Renal cortex interstitium (tissue), 11 donors: ENCODE results near the gene BBOX1. TPM values are rescaled to one million over a fixed set of nuclear protein-coding genes. Genes with fewer than 3 reads are reported as not detected.
"Not testable (repeated sequence)": the region's sequence is repeated elsewhere in the genome, so short reads cannot be mapped to it uniquely, and the experiment has no call there.

Experiments used
- DNase-seq, 11 donors: peaks; one replicate each; pipeline ENCODE4 v3.0.0-alpha.2; 2013; ENCODE audit warnings: low read depth in 9 of 11, low spot score in 4 of 11; ENCODE audit errors: extremely low read depth in 1 of 11
- polyA plus RNA-seq, 3 donors: library from polyadenylated mRNA; unstranded; fragments of 120-200 nt; gene quantifications; one replicate each; pipeline ENCODE4 v1.2.1, GENCODE V29; 2013; ENCODE audit not compliant: insufficient read length in 3 of 3

The BBOX1 gene
- polyA plus RNA-seq, 3 donors: 50.4 to 53.3 (median 52.0) TPM

DNA sequence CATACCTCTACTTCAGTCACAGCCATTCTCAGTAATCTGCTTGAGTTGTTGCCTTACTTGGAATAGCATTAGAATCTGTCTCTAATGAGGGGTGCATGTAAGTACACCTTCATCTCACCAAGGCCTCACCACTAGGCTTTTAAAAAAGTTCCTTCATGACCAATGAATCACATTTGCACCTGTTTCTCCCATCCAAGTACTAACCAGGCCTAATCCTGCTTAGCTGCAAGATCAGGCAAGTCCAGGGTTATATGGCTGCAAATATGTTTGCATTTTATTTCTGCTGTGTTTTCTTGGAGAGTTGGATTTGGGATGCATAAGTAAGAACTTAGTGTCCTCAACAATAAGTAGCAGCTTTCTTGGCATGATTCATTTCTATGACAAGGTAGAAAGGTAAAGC is 66.9 kb downstream of the BBOX1 start:
- DNase-seq: no peak

- DNase-seq: no peak
Measured at GRCh38 chr11:27108809-27109208, 68.2 kb downstream of the BBOX1 start.

- no peak for DNase-seq
Measured at GRCh38 chr11:27111896-27112295, 71.3 kb downstream of the BBOX1 start.

GRCh38 chr11:27112946-27113345 is 72.3 kb downstream of the BBOX1 start:
- DNase-seq: no peak

DNA sequence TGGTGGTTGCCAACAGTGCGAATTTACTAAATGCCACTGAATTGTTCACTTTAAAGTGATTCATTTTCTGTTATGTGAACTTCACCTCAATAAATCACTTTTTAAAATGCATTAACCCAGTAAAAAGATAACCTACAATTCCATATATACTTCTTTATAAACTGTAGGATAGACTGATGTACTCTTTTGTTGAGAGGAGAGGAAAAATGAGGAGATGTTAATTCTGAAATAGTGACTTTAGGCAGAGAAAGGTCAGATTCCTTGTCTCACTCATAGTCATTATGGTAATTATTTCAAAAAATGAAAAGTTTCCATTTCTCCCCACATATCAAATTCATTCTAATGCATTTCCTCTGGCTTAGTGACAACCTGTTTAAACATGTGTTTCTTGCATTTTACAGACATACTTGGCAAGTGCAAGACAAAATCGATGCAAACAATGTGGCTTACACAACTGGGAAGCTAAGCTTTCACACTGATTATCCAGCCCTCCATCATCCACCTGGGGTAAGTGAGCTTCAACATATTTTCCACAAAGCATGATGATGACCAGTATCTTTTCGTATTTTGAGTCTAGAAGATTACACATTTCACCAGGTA is 74.5 kb downstream of the BBOX1 start:
- no peak for DNase-seq

DNA sequence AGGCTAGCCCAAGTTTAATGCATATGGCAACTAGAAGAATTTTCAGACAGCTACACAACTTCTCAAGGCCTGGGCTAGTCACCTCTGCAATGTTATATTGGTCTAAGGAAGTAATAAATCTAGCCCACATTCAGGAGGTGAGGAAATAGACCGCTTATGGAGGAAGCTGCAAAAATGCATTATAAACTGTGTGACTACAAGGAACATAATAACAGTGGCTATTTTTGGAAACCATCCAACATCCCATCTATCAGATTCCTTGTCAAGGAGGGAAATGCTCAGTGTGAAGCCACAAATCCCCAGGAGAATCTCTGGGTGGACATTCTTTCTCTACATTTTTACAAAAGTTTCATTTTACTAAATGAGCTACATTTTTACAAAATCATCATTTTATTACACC is 76.1 kb downstream of the BBOX1 start:
- peak in 7 of 11 donors; percentile 18 to 63 (median 39) for DNase-seq

DNA sequence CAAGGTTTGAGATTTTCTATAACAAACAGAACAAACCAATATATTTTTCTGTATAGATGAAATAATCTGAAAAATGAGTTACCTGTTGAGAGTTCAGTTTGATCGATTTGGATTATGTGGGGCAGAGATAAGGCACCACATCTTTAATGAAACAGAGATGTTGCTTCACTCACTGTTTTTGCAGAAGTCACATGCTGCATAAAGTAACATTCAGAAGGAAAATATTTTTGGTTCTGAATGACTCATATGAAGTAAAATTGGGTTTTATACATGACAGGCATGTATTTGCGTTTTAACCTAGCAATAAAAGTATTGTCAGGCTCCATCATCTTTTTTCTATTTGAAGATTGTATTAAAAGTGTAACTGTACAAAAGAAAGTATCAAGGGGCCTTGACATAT is 77.8 kb downstream of the BBOX1 start:
- DNase-seq: no peak

DNA sequence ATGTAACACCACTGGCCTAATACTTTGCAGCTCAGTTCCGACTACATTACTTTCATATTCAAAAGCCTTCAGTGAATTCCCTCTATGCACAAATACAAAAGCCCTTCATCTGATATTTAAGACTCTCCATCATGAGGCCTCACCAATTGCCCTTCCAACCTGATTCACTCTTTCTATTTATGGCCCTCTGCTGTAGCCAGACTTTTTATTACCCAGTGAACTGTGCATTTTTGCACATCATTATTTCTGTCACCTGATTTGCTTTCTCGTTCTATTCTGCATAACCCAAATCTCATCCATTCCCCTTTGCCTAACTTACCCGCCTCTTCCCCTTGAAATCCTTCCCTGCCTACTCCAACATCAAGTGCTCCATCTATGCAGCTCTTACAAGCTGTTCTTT is 78.3 kb downstream of the BBOX1 start:
- no peak for DNase-seq

DNA sequence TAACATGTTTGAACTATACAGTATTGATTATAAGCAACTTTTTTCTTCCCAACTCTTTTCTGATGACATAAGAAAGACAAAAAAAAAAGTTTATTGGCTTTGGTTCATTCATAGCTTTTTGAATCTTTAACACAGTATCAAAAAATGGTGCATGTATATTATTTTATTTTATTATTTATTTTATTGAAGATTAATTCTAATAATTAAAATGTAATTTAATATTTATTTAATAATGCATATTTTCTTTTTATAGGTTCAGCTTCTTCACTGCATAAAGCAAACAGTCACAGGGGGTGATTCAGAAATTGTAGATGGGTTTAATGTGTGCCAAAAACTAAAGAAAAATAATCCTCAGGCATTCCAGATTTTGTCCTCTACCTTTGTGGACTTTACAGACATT is 78.8 kb downstream of the BBOX1 start:
- DNase-seq: no peak

- no peak for DNase-seq
Measured at GRCh38 chr11:27120211-27120610, 79.6 kb downstream of the BBOX1 start.

- peak; percentile 7 to 51 (median 28) for DNase-seq
Measured at GRCh38 chr11:27122001-27122400, 81.4 kb downstream of the BBOX1 start.

GRCh38 chr11:27124514-27125264 is 84.1 kb downstream of the BBOX1 start:
- no peak for DNase-seq

DNA sequence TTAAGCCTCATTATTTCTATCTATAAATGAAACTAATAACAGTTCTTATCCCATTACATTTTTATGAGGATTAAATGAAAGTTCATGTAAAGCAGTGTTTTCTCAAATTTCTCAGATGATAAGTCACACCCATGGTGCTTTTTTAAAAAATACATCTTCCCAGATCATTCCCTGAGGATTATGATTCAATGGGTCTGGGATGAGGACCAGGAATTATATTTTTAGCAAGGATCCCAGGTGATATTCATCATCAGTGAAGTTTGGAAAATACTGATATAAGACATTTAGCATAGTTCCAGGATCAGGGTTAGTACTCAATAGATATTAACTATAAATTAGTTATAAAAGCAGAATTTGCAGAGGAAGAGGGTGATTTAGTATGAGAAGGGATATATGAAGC is 89.1 kb downstream of the BBOX1 start:
- no peak for DNase-seq

- DNase-seq: no peak
Measured at GRCh38 chr11:27130806-27131205, 90.2 kb downstream of the BBOX1 start.

- not testable (repeated sequence) for DNase-seq
Measured at GRCh38 chr11:27135924-27136329, 95.3 kb downstream of the BBOX1 start.

DNA sequence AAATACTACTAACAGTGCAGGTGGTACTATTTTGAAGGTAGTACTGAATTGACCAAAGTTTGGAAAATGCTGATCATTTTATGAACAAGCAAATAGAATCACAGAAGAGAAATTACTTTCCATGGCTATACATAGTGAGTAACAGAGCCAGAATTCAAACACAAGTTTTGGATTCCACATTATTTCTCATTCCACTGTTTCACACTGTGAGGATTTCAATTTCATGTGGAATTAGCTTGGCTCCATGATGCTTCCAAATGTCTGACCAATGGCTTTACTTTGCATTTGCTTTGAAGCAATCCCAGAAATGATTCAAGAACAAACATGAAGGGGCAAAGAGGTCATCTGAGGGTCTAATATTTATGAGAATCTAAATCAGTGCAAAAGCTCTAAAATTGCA is 98.1 kb downstream of the BBOX1 start:
- DNase-seq: no peak

DNA sequence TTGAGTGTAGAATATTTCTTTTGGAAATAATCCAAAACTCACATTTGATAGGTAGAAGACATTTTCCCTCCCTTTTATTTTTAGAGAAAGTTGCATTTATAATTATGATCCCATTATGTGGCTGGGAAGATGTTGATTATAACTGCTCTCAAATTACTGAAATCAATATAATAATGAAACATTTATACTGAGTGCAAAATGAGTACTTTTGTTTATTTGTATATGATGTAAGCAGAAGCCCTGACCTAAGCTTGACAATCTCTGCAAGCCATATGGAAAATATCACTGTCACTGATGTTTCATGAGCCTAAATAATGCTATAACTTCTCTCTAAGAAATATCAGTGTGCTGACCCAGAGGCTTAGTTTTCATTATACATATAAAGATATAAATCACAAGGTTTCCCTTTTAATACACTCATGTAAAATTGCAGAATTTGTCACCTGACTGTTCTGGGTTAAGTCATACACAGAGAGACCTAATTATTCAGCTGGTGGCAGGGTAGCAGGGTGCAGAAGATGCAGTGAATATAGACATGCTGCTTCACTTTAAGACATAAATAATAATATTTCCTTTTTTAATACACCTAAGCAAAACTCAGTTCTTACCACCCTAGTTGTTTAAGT is 99.2 kb downstream of the BBOX1 start:
- peak in 9 of 11 donors; percentile 7 to 52 (median 34) for DNase-seq

DNA sequence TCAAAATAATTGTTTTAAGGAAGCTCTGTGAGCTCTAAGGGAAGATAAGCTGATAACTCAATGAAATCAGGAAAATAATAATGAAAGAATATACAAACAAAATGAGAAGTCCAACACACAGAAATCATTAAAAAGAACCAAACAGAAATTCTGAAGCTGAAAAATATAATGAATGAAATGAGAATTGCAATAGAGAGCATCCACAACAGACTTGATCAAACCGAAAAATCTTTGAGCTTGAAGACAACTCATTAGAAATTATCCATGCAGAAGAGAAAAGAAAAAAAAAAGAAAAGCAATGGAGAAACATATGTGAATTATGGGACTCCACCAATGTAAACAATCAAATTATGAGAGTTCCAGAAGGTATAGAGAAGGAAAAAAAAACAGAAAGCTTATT is 101.0 kb downstream of the BBOX1 start:
- DNase-seq: no peak

- DNase-seq: no peak
Measured at GRCh38 chr11:27147916-27148315, 107.3 kb downstream of the BBOX1 start.

GRCh38 chr11:27148506-27148905 is 107.9 kb downstream of the BBOX1 start:
- no peak for DNase-seq
